ENCODE results near the gene FAR1. TPM values are rescaled to one million over a fixed set of nuclear protein-coding genes. Genes with fewer than 3 reads are reported as not detected.

Gene FAR1
- total RNA-seq, 1 donor from 2014 or later: 113 TPM

DNA sequence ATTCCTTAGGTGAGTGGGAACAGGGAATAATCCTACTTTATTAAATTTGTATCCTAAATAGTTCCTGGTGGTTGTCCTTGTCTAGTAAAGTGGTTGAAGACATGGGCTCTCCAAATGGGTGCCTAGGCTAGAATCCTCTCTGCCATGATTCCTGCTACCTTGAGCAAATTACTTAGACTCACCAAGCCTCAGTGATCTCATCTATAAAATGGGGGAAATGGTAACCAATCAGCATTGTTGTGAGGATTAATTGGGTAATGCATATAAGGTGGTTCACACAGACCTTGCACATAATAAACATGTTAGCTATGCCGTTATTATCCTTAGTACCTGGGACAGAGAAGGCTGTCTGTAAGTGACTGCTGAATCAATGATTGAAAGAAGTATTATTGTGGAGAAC, 109.9 kb downstream of the FAR1 start:
- ATAC-seq: no peak

DNA sequence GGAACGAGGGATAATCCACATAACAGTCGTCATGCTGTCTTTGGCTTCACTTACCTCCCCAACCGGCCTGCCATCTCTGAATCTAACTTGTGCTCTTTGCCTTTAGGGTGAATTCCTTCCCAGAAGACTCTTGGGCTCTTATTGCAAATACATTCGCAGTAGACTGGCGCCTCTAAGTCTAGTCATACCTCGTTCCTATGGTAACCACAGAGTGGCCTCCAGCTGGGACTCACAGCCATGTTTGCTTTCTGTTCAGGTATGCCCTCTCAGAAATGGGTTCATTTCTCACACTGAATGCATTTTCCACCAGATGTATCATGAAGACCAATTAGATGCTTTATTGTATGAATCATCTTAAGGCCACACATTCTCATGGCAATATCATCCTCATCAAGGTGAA, 112.7 kb downstream of the FAR1 start:
- no peak for ATAC-seq

Other genes with a start within 250 kb of the FAR1 start
- 29.8 TPM for gene BTBD10, start 205.4 kb upstream of the FAR1 start, total RNA-seq
- gene PTH, start 172.7 kb upstream of the FAR1 start, total RNA-seq: not detected